ENCODE results near the gene FSTL1. TPM values are rescaled to one million over a fixed set of nuclear protein-coding genes. Genes with fewer than 3 reads are reported as not detected.

Gene FSTL1
- total RNA-seq, 2 experiments from 2014 or later, result 0.03 TPM; not detected in 1

DNA sequence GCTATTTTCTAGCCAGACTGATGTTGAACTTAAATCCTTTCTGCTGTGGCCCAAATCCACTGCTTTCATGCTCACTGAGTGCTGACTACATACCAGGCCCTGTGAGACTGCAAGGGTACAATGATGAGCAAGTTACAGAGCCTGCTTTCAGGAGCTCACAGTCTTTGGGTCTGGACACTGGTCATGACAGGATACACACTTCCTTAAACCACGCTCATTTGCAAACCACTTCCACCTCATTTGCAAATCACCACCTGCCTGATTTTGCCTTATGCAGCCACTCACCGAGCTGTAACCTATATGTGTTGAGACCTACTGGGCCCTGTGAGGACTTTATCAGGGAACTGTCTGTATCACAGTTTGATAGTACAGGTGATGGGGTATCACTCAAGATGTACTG, 51.4 kb downstream of the FSTL1 start:
- H3K27ac Mint-ChIP-seq, result no peak overlapping the region
- Histone ChIP-seq H3K36me3 (ENCODE audit: insufficient read depth, low read length) (no peaks in the 10 kb centered on the region), H3K27me3 (ENCODE audit: control insufficient read depth in 1 of 2, insufficient read depth in 2 of 2, low read length in 2 of 2) (no peaks in the 10 kb centered on the region), H3K27ac (ENCODE audit: low read depth in 1 of 2, low read length in 2 of 2) (no peak overlapping the region), H3K4me3 (ENCODE audit: low read length) (no peak overlapping the region), H3K9me3 (ENCODE audit: control insufficient read depth in 1 of 2, insufficient read depth in 1 of 2, low read length in 2 of 2) (no peaks in the 10 kb centered on the region), H3K4me1 (ENCODE audit: insufficient read depth, low read length) (no peaks in the 10 kb centered on the region)
- TF ChIP-seq, protein P1, sequence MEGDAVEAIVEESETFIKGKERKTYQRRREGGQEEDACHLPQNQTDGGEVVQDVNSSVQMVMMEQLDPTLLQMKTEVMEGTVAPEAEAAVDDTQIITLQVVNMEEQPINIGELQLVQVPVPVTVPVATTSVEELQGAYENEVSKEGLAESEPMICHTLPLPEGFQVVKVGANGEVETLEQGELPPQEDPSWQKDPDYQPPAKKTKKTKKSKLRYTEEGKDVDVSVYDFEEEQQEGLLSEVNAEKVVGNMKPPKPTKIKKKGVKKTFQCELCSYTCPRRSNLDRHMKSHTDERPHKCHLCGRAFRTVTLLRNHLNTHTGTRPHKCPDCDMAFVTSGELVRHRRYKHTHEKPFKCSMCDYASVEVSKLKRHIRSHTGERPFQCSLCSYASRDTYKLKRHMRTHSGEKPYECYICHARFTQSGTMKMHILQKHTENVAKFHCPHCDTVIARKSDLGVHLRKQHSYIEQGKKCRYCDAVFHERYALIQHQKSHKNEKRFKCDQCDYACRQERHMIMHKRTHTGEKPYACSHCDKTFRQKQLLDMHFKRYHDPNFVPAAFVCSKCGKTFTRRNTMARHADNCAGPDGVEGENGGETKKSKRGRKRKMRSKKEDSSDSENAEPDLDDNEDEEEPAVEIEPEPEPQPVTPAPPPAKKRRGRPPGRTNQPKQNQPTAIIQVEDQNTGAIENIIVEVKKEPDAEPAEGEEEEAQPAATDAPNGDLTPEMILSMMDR (IDR thresholded peaks at IDR 0.05), result no peak
- H3K9me3 Mint-ChIP-seq, result no peaks in the 10 kb centered on the region
- ATAC-seq (ENCODE audit: poor library complexity) (no peak), DNase-seq (no peak)
- POLR2A ChIA-PET, result no interaction called here
- H3K36me3 Mint-ChIP-seq (ENCODE audit: low read depth), result no peaks in the 10 kb centered on the region
- intact Hi-C loops (cut with DNase I, micrococcal nuclease), result no loop called here
- H3K4me3 Mint-ChIP-seq, result no peak overlapping the region
- H3K4me1 Mint-ChIP-seq (ENCODE audit: low read depth), result no peaks in the 10 kb centered on the region
- no peaks in the 10 kb centered on the region for H3K27me3 Mint-ChIP-seq
- CTCF ChIA-PET, result no interaction called here

DNA sequence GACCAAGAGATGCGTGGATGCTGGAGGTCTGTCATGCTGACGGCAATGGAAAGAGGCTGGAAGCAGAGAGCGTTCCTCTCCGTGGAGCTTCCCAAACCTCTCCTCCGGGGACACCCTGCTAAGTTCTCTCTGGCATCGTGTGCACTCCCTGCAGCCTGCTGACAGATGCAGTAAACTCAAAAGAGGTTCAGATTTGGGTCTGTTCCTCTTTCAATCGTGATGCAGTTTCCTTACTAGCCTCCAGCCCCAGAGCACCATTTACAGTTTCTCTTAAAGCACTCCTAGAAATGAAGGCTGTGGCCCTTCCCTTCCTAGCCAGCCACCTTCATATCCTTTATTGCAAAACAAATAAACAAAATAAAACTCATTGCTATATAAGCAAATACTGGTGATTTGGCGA, 54.3 kb downstream of the FSTL1 start:
- Mint-ChIP-seq H3K9me3 (no peaks in the 10 kb centered on the region), H3K4me1 (ENCODE audit: low read depth) (no peaks in the 10 kb centered on the region), H3K4me3 (no peak overlapping the region), H3K27me3 (no peaks in the 10 kb centered on the region), H3K27ac (no peak overlapping the region), H3K36me3 (ENCODE audit: low read depth) (no peaks in the 10 kb centered on the region)
- ChIA-PET CTCF (no interaction called here), POLR2A (no interaction called here)
- no peaks in the 10 kb centered on the region for H3K27me3 ChIP-seq (ENCODE audit: control insufficient read depth in 1 of 2, insufficient read depth in 2 of 2, low read length in 2 of 2)
- DNase-seq (no peak), ATAC-seq (ENCODE audit: poor library complexity) (no peak)
- H3K4me3 ChIP-seq (ENCODE audit: low read length), result no peak overlapping the region
- intact Hi-C loops (cut with DNase I, micrococcal nuclease), result no loop called here
- no peaks in the 10 kb centered on the region for H3K4me1 ChIP-seq (ENCODE audit: insufficient read depth, low read length)
- no peaks in the 10 kb centered on the region for H3K9me3 ChIP-seq (ENCODE audit: control insufficient read depth in 1 of 2, insufficient read depth in 1 of 2, low read length in 2 of 2)
- no peak overlapping the region for H3K27ac ChIP-seq (ENCODE audit: low read depth in 1 of 2, low read length in 2 of 2)
- TF ChIP-seq, protein P1 (IDR thresholded peaks at IDR 0.05), result no peak
- no peaks in the 10 kb centered on the region for H3K36me3 ChIP-seq (ENCODE audit: insufficient read depth, low read length)

- TF ChIP-seq, protein P1 (IDR thresholded peaks at IDR 0.05), result no peak
- ATAC-seq (ENCODE audit: poor library complexity) (no peak), DNase-seq (no peak)
- H3K27me3 Mint-ChIP-seq, result no peaks in the 10 kb centered on the region
- H3K27me3 ChIP-seq (ENCODE audit: control insufficient read depth in 1 of 2, insufficient read depth in 2 of 2, low read length in 2 of 2), result no peaks in the 10 kb centered on the region
- H3K36me3 Mint-ChIP-seq (ENCODE audit: low read depth), result no peaks in the 10 kb centered on the region
- no peaks in the 10 kb centered on the region for H3K4me1 Mint-ChIP-seq (ENCODE audit: low read depth)
- no peak overlapping the region for H3K4me3 ChIP-seq (ENCODE audit: low read length)
- no peaks in the 10 kb centered on the region for H3K9me3 Mint-ChIP-seq
- H3K27ac ChIP-seq (ENCODE audit: low read depth in 1 of 2, low read length in 2 of 2), result no peak overlapping the region
- no peak overlapping the region for H3K4me3 Mint-ChIP-seq
- H3K4me1 ChIP-seq (ENCODE audit: insufficient read depth, low read length), result no peaks in the 10 kb centered on the region
- intact Hi-C loops (cut with DNase I, micrococcal nuclease), result no loop called here
- no peaks in the 10 kb centered on the region for H3K36me3 ChIP-seq (ENCODE audit: insufficient read depth, low read length)
- no peaks in the 10 kb centered on the region for H3K9me3 ChIP-seq (ENCODE audit: control insufficient read depth in 1 of 2, insufficient read depth in 1 of 2, low read length in 2 of 2)
- no peak overlapping the region for H3K27ac Mint-ChIP-seq
- POLR2A ChIA-PET, result no interaction called here
- CTCF ChIA-PET, result no interaction called here
Measured at GRCh38 chr3:120394347-120394746, 56.4 kb downstream of the FSTL1 start.
